MV-4-11 (cell line): ENCODE results near the gene ROBO1.

Experiments used
- DNase-seq: peaks from one replicate; lab custom pipeline; 2025; lab: John Stamatoyannopoulos, UW

The ROBO1 gene

GRCh38 chr3:78976200-78976599, 791.6 kb downstream of the ROBO1 start:
- no peak for DNase-seq

DNA sequence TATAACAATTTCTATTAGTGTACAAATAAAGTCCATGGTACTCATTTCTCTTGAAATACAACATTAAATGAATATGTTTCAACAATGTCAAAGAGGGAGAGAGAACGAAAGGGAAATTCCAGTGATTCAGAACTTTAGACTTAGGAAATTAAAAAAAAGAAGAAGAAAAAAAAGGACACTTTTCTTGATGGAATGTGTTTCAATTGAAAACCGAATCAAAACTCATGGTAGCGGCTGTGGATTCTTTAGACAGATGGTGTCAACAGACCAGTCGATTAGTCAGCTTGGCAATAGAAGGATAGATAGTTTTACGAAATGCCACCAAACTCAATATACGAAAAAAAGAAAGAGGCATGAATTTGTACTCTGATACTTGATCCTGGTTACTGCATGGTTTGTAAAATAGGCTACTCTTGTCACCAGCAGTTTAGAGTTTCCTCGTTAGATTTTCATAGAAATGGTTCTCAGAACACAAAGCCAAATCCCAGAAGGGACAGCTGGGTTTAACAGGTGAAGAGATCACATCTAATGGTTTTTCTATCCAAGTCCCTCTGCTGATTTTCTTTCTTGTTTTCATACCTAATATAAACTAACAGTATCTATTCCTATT, 793.5 kb downstream of the ROBO1 start:
- DNase-seq = no peak

DNA sequence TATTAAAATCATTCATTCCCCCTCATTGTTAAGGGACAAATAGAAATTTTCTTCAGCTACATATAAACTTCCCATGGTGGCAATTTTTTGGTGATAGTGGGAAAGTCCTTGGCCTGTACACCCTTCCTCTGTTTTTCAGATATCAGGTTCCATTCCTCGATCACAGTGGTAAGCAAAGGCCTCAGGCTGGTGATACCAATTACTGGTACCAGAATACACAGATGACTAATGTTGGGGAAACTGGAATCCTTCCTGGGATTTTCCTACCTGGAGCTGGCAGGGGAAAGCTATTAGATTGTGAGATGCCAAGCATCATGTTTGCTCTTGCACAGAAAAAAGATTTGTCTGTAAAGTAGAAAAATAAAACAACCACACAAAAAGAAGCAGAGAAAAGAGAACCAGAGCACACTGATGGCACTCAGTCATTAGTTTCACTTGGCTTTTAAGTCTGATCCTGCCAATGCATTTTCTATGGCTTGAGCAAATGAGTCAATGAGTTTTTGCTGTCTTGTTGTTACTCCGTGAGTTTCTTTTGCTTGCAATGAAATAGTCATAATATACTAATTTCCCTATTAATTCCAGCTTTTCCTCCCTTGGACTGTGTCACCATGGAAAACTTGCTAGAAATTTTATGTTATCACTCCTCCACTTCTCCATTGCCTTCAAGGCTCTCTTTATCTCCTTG, 795.0 kb downstream of the ROBO1 start:
- DNase-seq = no peak

DNA sequence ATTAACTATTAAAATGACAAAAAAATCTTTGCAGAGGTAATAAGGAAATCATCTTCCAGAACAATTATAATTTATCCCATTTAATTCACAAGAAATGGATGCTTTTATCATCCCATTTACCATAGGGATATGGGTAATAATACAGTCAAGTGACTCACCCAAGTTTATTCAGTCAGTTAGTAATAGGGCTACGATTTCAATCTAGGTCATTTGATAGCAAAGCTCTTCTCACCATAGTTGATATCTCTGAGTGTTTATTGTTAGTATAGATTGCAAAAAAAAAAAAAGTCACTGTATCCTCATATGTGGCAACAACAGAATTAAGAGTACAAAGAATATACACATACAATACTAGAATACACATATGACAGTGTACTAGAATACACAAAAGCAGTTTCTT, 797.1 kb downstream of the ROBO1 start:
- no peak for DNase-seq

DNA sequence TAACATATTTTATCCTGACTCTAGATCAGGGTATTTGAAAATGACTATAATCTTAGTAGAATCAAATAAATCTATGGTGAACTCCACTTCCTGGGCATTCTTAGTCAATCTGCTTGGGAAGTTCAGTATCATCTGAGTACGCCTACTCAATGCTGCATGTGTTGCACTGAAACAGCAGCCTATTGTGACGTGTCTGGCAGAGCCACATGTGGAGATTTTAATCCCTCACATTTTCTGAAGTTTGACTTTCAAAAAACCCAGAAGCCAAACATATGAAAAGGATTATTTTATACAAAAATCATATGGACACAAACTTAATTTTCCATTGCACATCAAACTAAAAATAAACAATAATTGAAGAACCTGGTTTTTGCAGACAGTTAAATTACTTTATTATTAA, 798.3 kb downstream of the ROBO1 start:
- no peak for DNase-seq

DNA sequence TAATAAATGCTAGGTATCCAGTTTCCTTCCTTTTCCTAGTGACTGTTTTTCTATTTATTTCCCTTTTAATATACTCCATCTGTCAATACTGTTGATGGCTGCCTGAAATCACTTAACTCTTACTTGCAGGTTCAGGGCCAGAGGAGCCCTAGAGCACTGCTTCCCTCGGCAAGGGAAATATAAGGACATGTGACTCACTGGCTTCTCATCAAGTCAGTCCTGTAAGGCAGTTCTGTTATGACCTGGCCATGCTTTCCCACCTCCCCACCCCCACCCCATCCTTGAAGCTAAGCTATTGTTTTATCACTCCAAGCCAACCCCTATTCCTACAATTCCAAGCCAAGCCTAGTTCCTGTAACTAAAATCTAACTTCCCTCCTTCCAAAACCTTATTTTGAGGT, 800.7 kb downstream of the ROBO1 start:
- no peak for DNase-seq

- no peak for DNase-seq
Observed at GRCh38 chr3:78963771-78964170, 804.0 kb downstream of the ROBO1 start.

- DNase-seq = no peak
Observed at GRCh38 chr3:78957456-78957855, 810.3 kb downstream of the ROBO1 start.

- no peak for DNase-seq
Observed at GRCh38 chr3:78951342-78951945, 816.4 kb downstream of the ROBO1 start.

- no peak for DNase-seq
Observed at GRCh38 chr3:78941587-78941986, 826.2 kb downstream of the ROBO1 start.

GRCh38 chr3:78940626-78941025, 827.2 kb downstream of the ROBO1 start:
- DNase-seq = no peak

DNA sequence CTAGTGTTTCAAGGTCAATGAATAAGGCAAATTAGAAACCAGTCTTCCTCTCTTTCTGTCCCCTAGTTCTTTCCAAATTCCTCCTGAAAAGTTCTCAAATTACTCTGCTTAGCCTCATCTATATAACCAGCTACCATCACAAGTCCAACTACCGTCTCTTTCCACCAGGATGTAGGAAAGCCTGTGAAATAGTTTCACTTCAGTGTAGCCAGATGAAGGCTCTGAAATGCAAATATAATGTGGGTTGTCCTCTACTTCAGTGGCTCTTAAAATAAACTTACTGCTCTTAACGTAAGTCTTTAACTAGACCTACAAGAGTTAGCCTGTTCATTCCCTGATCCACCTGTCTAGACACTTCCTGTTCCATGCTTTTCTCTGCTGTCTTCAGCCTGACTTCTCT, 827.7 kb downstream of the ROBO1 start:
- DNase-seq = no peak

DNA sequence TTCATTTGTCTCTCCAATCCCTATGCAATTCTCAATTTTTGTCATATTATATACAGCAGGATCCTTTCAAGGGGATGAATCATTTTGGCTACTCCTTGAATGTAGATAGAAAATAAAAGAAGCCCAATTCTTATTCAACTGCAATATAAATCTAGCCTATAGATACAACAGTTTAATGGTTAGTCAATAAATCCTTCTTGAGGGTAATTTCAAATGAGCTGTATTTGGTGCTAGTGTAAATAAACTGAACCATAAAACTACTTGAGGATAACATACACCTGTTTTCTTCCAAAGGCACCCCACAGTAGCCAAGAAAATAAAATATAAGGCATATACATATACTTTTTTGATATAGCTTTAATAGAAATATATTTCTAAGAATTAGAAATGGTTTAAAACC, 830.3 kb downstream of the ROBO1 start:
- DNase-seq = no peak

GRCh38 chr3:78927759-78928158, 840.0 kb downstream of the ROBO1 start:
- DNase-seq = no peak

GRCh38 chr3:78926523-78926922, 841.3 kb downstream of the ROBO1 start:
- DNase-seq = no peak

DNA sequence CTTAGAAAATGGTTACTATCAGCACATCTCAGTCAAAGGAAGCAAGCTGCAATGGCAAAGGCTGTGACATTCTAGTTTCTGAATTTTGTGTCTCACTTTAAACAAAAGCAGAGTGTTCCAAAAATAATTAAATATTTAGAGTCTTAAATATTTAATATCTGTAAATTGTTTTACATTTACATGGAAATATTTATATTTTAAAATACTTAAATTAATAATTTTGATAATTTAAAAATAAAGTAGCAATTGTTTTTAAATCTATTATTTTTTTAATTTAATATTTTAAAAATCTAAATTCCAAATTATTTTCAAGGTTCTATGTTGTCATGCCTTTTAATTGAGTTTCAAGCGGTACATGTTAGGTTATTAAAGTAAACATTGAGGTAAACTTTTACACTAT, 843.1 kb downstream of the ROBO1 start:
- no peak for DNase-seq

DNA sequence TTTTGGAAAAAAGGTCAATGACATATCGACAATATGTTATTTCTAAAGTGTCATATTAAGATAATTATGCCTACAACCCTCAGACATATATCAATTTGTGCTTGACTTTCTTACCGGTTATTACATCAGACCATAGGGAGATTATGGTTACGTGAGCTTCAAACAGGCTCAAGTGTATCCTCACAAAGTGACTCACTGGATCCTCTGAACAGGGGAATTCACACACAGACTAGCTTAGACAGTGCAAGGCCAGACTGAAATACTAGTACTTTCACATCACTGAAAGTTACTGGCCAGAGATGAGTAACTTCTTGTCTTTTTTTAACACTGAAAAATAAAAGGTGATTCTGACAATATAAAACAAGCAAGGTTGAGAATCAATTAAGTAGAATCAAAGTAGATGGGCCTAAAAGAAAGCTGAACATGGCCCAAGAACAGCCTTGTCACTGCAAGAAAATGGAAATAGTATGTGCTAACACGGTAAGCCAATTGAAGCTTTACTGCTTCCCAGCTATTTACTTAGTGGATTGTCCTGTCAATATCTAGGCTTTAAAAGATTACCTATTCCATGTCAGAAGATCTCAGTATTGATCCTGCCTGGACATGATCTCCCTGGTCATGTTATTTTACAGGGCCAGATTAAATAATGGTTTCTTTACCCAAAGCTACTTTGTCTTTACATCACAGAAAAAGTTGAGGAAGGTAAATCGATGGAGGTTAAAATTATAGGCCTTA, 848.6 kb downstream of the ROBO1 start:
- DNase-seq = no peak

DNA sequence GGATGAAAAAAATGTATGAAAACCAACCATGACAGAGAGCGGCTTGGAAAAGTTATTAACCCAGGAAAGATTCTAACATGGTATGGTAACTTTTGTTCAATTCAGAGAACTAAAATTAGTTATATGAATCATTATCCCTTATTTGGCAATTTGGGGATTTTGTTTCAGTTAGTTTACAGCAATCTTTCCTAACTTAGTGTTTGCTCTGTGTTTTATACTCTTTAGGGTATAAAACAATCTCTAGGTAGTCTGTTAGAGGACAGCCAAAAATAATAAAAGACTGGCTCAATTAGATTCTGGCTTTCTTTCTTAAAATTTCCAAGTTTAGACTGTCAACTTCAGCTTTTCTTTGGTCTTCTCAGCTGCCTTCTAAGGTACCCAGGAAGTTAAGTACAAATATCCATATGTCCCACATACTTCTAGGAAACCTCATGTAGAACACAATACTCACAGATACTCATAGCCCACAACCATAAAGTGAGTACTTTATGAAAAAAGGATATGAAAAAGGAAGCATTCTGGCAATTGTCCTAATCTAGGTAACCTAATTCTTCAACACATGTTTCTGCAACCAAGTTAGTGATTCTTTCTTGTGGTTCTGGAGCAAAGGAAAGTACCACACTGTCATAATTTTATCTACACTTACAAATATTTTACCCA, 849.3 kb downstream of the ROBO1 start:
- DNase-seq = no peak

GRCh38 chr3:78917536-78917935, 850.3 kb downstream of the ROBO1 start:
- no peak for DNase-seq

DNA sequence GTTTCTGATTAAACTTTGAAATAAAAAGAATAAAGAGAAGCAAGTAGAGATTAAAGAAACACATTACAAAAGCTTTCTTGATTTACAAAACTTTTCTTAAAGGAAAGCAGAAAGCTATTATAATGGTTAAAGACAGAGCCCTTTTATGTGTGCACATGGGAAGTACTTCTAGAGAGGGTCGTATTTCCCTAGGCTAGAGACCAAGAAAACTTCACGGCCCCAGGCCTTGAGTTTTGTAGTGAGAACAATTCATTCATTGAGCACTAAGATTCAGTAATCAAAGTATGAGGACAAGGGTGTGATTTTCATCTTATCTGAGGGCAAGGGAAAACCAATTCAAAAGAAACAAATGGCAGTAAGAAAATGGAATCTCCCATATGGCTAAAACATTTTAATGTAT, 854.1 kb downstream of the ROBO1 start:
- no peak for DNase-seq

- no peak for DNase-seq
Observed at GRCh38 chr3:78912687-78913086, 855.1 kb downstream of the ROBO1 start.

GRCh38 chr3:78912259-78912658, 855.5 kb downstream of the ROBO1 start:
- no peak for DNase-seq
